ENCODE measurements around the gene DDX51.

DNA sequence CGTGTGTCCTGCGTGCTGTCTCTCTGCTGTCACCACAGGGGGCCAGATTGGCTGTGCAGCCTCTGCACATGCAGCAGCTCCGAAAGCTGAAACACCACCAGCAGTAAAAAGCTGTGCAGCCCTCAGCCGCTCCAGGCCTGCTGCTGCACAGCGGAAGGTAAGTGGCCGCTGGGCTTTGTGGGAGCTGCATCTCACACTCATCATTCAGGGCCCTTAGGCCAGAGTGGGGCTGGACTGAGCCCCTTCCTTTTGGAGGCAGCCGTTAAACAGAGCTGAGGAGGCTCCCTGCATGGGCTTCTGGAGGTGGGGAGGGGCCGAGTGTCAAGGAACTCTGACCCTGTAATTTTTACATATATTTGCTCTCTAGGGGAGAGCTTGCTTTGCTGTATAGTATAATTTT is 17.1 kb downstream of the DDX51 start:
- TF ChIP-seq, protein P1, sequence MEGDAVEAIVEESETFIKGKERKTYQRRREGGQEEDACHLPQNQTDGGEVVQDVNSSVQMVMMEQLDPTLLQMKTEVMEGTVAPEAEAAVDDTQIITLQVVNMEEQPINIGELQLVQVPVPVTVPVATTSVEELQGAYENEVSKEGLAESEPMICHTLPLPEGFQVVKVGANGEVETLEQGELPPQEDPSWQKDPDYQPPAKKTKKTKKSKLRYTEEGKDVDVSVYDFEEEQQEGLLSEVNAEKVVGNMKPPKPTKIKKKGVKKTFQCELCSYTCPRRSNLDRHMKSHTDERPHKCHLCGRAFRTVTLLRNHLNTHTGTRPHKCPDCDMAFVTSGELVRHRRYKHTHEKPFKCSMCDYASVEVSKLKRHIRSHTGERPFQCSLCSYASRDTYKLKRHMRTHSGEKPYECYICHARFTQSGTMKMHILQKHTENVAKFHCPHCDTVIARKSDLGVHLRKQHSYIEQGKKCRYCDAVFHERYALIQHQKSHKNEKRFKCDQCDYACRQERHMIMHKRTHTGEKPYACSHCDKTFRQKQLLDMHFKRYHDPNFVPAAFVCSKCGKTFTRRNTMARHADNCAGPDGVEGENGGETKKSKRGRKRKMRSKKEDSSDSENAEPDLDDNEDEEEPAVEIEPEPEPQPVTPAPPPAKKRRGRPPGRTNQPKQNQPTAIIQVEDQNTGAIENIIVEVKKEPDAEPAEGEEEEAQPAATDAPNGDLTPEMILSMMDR (conservative IDR thresholded peaks at IDR 0.05; ENCODE audit: low read length) = no peak
- no peak for TF ChIP-seq EZH2phosphoT487 (IDR thresholded peaks at IDR 0.05; ENCODE audit: borderline replicate concordance)
